HEK293 (cell line): Measurements from ENCODE around the gene SMTNL1.

ENCODE experiments used
- GLI2 ChIP-seq: fragments of 450-650 bp; formaldehyde crosslinking; IDR thresholded peaks from 2 replicates; pipeline ENCODE4; 2017; ENCODE audit warnings: missing biosample characterization, missing genetic modification characterization, low read depth, borderline replicate concordance
- HOXC10 ChIP-seq: sonication (generic); formaldehyde crosslinking; IDR thresholded peaks from 2 replicates; pipeline ENCODE4 v1.8.1; 2023; ENCODE audit warnings: mild to moderate bottlenecking, missing genetic modification reagents
- IKZF3 ChIP-seq: fragments of 450-650 bp; IDR thresholded peaks from 2 replicates; pipeline ENCODE4 v1.5.0; 2018; ENCODE audit warnings: missing biosample characterization, mild to moderate bottlenecking, missing genetic modification characterization, moderate library complexity
- KLF16 ChIP-seq: fragments of 450-650 bp; formaldehyde crosslinking; IDR thresholded peaks from 2 replicates; pipeline ENCODE4 v1.5.1; 2017; ENCODE audit warnings: missing biosample characterization, missing genetic modification characterization
- KLF17 ChIP-seq: fragments of 450-650 bp; formaldehyde crosslinking; IDR thresholded peaks from 2 replicates; pipeline ENCODE4 v1.5.1; 2016; ENCODE audit warnings: missing biosample characterization, missing genetic modification characterization
- KLF9 ChIP-seq: fragments of 450-650 bp; formaldehyde crosslinking; IDR thresholded peaks from 2 replicates; pipeline ENCODE4 v1.5.1; 2016; ENCODE audit warnings: missing biosample characterization, missing genetic modification characterization, low read depth
- PATZ1 ChIP-seq: fragments of 450-650 bp; formaldehyde crosslinking; IDR thresholded peaks from 2 replicates; pipeline ENCODE4 v1.5.1; 2016; ENCODE audit warnings: missing biosample characterization, missing genetic modification characterization
- PRDM2 ChIP-seq: fragments of 450-650 bp; formaldehyde crosslinking; IDR thresholded peaks from 2 replicates; pipeline ENCODE4 v1.5.1; 2016; ENCODE audit warnings: missing biosample characterization, missing genetic modification characterization, borderline replicate concordance
- YY2 ChIP-seq: fragments of 450-650 bp; formaldehyde crosslinking; IDR thresholded peaks from 2 replicates; pipeline ENCODE4 v1.5.1; 2016; ENCODE audit warnings: missing biosample characterization, missing genetic modification characterization
- ZBTB1 ChIP-seq: fragments of 450-650 bp; formaldehyde crosslinking; IDR thresholded peaks from 2 replicates; pipeline ENCODE4 v1.5.1; 2016; ENCODE audit warnings: missing biosample characterization, missing genetic modification characterization
- ZBTB17 ChIP-seq: fragments of 450-650 bp; formaldehyde crosslinking; IDR thresholded peaks from 2 replicates; pipeline ENCODE4 v1.5.1; 2016; ENCODE audit warnings: missing biosample characterization, missing genetic modification characterization
- ZBTB6 ChIP-seq: fragments of 450-650 bp; formaldehyde crosslinking; IDR thresholded peaks from 2 replicates; pipeline ENCODE4 v1.5.1; 2017; ENCODE audit warnings: missing biosample characterization, missing genetic modification characterization
- ZEB2 ChIP-seq: fragments of 450-650 bp; formaldehyde crosslinking; IDR thresholded peaks from 2 replicates; pipeline ENCODE4 v1.5.1; 2016; ENCODE audit warnings: missing biosample characterization, missing genetic modification characterization
- ZNF174 ChIP-seq: fragments of 450-650 bp; formaldehyde crosslinking; IDR thresholded peaks from 2 replicates; pipeline ENCODE4 v1.5.0; 2017; ENCODE audit warnings: missing biosample characterization, mild to moderate bottlenecking, missing genetic modification characterization
- ZNF302 ChIP-seq: fragments of 450-650 bp; formaldehyde crosslinking; IDR thresholded peaks from 2 replicates; pipeline ENCODE4 v1.5.1; 2016; ENCODE audit warnings: missing biosample characterization, missing genetic modification characterization, low read depth
- ZNF37A ChIP-seq: fragments of 450-650 bp; IDR thresholded peaks from 2 replicates; pipeline ENCODE4 v1.5.1; 2018; ENCODE audit warnings: missing biosample characterization, missing genetic modification characterization
- ZNF426 ChIP-seq: fragments of 450-650 bp; formaldehyde crosslinking; IDR thresholded peaks from 2 replicates; pipeline ENCODE4 v1.5.1; 2017; ENCODE audit warnings: missing biosample characterization, missing genetic modification characterization, mild to moderate bottlenecking, inconsistent platforms, moderate library complexity
- ZNF585B ChIP-seq: fragments of 450-650 bp; formaldehyde crosslinking; IDR thresholded peaks from 2 replicates; pipeline ENCODE4 v1.5.1; 2016; ENCODE audit warnings: missing biosample characterization, missing genetic modification characterization
- ZNF777 ChIP-seq: fragments of 450-650 bp; formaldehyde crosslinking; IDR thresholded peaks from 2 replicates; pipeline ENCODE4 v1.5.1; 2017; ENCODE audit warnings: missing biosample characterization, missing genetic modification characterization, borderline replicate concordance
- TF ChIP-seq, protein P1 (sequence below): fragments of 450-650 bp; formaldehyde crosslinking; IDR thresholded peaks from 2 replicates; pipeline ENCODE4 v1.5.1; 2016; ENCODE audit warnings: missing biosample characterization, missing genetic modification characterization
- TF ChIP-seq, protein P2 (sequence below): fragments of 450-650 bp; formaldehyde crosslinking; IDR thresholded peaks from 2 replicates; pipeline ENCODE4 v1.5.1; 2016; ENCODE audit warnings: missing biosample characterization, missing genetic modification characterization
- TF ChIP-seq, protein P3 (sequence below): fragments of 450-650 bp; IDR thresholded peaks from 2 replicates; pipeline ENCODE4 v1.5.1; 2018; ENCODE audit warnings: missing biosample characterization, missing genetic modification characterization

SMTNL1 gene

GRCh38 chr11:57515332-57516060 lies 21.9 kb upstream of the SMTNL1 start, which contains the start of gene SLC43A1 (continued):
- no peak for TF ChIP-seq PRDM2 (tag by site-specific recombination)
- TF ChIP-seq ZBTB6 (tag by site-specific recombination) = no peak
- TF ChIP-seq ZNF426 (tag by site-specific recombination) = no peak
- TF ChIP-seq, protein P1, sequence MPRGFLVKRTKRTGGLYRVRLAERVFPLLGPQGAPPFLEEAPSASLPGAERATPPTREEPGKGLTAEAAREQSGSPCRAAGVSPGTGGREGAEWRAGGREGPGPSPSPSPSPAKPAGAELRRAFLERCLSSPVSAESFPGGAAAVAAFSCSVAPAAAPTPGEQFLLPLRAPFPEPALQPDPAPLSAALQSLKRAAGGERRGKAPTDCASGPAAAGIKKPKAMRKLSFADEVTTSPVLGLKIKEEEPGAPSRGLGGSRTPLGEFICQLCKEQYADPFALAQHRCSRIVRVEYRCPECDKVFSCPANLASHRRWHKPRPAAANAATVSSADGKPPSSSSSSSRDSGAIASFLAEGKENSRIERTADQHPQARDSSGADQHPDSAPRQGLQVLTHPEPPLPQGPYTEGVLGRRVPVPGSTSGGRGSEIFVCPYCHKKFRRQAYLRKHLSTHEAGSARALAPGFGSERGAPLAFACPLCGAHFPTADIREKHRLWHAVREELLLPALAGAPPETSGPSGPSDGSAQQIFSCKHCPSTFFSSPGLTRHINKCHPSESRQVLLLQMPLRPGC (tag by site-specific recombination) = no peak
- no peak for TF ChIP-seq KLF17 (tag by site-specific recombination)
- TF ChIP-seq, protein P2, sequence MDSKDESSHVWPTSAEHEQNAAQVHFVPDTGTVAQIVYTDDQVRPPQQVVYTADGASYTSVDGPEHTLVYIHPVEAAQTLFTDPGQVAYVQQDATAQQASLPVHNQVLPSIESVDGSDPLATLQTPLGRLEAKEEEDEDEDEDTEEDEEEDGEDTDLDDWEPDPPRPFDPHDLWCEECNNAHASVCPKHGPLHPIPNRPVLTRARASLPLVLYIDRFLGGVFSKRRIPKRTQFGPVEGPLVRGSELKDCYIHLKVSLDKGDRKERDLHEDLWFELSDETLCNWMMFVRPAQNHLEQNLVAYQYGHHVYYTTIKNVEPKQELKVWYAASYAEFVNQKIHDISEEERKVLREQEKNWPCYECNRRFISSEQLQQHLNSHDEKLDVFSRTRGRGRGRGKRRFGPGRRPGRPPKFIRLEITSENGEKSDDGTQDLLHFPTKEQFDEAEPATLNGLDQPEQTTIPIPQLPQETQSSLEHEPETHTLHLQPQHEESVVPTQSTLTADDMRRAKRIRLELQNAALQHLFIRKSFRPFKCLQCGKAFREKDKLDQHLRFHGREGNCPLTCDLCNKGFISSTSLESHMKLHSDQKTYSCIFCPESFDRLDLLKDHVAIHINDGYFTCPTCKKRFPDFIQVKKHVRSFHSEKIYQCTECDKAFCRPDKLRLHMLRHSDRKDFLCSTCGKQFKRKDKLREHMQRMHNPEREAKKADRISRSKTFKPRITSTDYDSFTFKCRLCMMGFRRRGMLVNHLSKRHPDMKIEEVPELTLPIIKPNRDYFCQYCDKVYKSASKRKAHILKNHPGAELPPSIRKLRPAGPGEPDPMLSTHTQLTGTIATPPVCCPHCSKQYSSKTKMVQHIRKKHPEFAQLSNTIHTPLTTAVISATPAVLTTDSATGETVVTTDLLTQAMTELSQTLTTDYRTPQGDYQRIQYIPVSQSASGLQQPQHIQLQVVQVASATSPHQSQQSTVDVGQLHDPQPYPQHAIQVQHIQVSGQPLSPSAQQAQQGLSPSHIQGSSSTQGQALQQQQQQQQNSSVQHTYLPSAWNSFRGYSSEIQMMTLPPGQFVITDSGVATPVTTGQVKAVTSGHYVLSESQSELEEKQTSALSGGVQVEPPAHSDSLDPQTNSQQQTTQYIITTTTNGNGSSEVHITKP (tag by site-specific recombination) = no peak
- no peak for TF ChIP-seq ZNF302 (tag by site-specific recombination)
- TF ChIP-seq KLF16 (tag by site-specific recombination) = no peak
- no peak for TF ChIP-seq ZNF174 (tag by site-specific recombination)
- TF ChIP-seq ZNF777 (tag by site-specific recombination) = no peak
- TF ChIP-seq, protein P3, sequence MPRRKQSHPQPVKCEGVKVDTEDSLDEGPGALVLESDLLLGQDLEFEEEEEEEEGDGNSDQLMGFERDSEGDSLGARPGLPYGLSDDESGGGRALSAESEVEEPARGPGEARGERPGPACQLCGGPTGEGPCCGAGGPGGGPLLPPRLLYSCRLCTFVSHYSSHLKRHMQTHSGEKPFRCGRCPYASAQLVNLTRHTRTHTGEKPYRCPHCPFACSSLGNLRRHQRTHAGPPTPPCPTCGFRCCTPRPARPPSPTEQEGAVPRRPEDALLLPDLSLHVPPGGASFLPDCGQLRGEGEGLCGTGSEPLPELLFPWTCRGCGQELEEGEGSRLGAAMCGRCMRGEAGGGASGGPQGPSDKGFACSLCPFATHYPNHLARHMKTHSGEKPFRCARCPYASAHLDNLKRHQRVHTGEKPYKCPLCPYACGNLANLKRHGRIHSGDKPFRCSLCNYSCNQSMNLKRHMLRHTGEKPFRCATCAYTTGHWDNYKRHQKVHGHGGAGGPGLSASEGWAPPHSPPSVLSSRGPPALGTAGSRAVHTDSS = no peak
- TF ChIP-seq GLI2 (tag by site-specific recombination) = no peak
- TF ChIP-seq ZEB2 (tag by site-specific recombination) = no peak
- no peak for TF ChIP-seq HOXC10 (CRISPR knock-in tag)
- TF ChIP-seq ZBTB1 (tag by site-specific recombination) = no peak
- peak; percentile 38; the same call in 1 of the 2 replicates for TF ChIP-seq ZBTB17 (tag by site-specific recombination)
- TF ChIP-seq IKZF3 (tag by site-specific recombination) = 0 out of 2 replicates have a peak, but pooled peaks have one; percentile 16
- TF ChIP-seq ZNF37A = no peak
- peak; percentile 45; the same call in 1 of the 2 replicates for TF ChIP-seq KLF9
- TF ChIP-seq YY2 (tag by site-specific recombination) = no peak
- no peak for TF ChIP-seq ZNF585B (tag by site-specific recombination)
- peak; percentile 93 for TF ChIP-seq PATZ1 (tag by site-specific recombination)
